Activated CD4-positive, alpha-beta memory T cell treated with anti-CD3 and anti-CD28 coated beads for 36 hours (primary cell): Measurements from ENCODE around the gene OR2A2. TPM values are rescaled to one million over a fixed set of nuclear protein-coding genes. Genes with fewer than 3 reads are reported as not detected.
"Not testable (repeated sequence)": the region's sequence is repeated elsewhere in the genome, so short reads cannot be mapped to it uniquely, and the experiment has no call there.

Experiments used
- CTCF ChIA-PET: fragments of 350-600 bp; sonication (Branson Sonifier 250); formaldehyde crosslinking; loops from one replicate; lab custom pipeline; 2021; ENCODE audit warnings: antibody characterized with exemption, inconsistent platforms; lab: Charles Lee
- POLR2A ChIA-PET: fragments of 350-600 bp; sonication (Branson Sonifier 250); formaldehyde crosslinking; loops from one replicate; lab custom pipeline; 2021; ENCODE audit warnings: antibody characterized with exemption; lab: Charles Lee
- DNase-seq: peaks from one replicate; pipeline ENCODE4 v3.0.0-alpha.2; 2020
- H3K27ac Mint-ChIP-seq: one replicate; pipeline ENCODE4 v1.8.0; 2021; ENCODE audit warnings: mixed read lengths
- H3K27me3 Mint-ChIP-seq: one replicate; pipeline ENCODE4 v1.8.0; 2021; ENCODE audit warnings: mixed read lengths
- H3K36me3 Mint-ChIP-seq: one replicate; pipeline ENCODE4 v1.8.0; 2021; ENCODE audit warnings: mixed read lengths
- H3K4me1 Mint-ChIP-seq: one replicate; pipeline ENCODE4 v1.8.0; 2021; ENCODE audit warnings: low read depth, mixed read lengths
- H3K4me3 Mint-ChIP-seq: one replicate; pipeline ENCODE4 v1.8.0; 2021; ENCODE audit warnings: mild to moderate bottlenecking, mixed read lengths
- H3K9me3 Mint-ChIP-seq: one replicate; pipeline ENCODE4 v1.8.0; 2021; ENCODE audit warnings: mixed read lengths
- intact Hi-C: fragments of 100-400 bp; cut with micrococcal nuclease; formaldehyde crosslinking; loops from one replicate; pipeline ENCODE4 v1.15.1; 2023
- total RNA-seq, 2 experiments: library from RNA; stranded (reverse); gene quantifications; one replicate each; pipeline ENCODE4 v1.2.3, GENCODE V29; 2021

The OR2A2 gene
- total RNA-seq, 2 experiments from 2014 or later = not detected

GRCh38 chr7:144110272-144110671, 889 bp downstream of the OR2A2 start:
- H3K4me3 Mint-ChIP-seq = no peak overlapping the region
- H3K36me3 Mint-ChIP-seq = no peaks in the 10 kb centered on the region
- peaks cover 9% of the 10 kb centered on the region for H3K27me3 Mint-ChIP-seq
- no peak overlapping the region for H3K27ac Mint-ChIP-seq
- no peaks in the 10 kb centered on the region for H3K9me3 Mint-ChIP-seq
- H3K4me1 Mint-ChIP-seq = no peaks in the 10 kb centered on the region
- POLR2A ChIA-PET = no interaction called here
- CTCF ChIA-PET = no interaction called here
- intact Hi-C loops = no loop called here
- no peak for DNase-seq

DNA sequence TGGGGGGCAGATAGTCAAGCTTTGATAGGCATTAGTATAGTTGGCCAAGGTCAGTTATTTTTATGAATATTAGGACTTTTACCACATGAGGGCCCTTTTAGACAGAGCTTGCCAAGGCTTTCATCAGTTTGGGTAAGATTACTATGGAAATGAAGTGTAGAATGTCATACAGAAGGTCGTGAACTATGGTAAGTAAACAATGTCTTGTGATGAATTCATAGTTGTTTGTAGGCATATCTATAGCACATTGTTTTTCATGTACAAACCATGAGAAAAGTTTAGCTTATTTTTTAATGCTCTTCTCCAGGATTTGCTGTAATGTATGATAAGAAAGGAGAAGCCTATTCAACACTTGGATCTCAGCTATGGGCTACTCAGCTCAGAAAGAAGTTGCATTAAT, 4.3 kb downstream of the OR2A2 start:
- Mint-ChIP-seq H3K27ac (no peak overlapping the region), H3K27me3 (peaks cover 9% of the 10 kb centered on the region), H3K9me3 (no peaks in the 10 kb centered on the region), H3K36me3 (no peaks in the 10 kb centered on the region), H3K4me1 (no peaks in the 10 kb centered on the region), H3K4me3 (no peak overlapping the region)
- DNase-seq = no peak
- ChIA-PET POLR2A (no interaction called here), CTCF (interaction anchor here (0.5 to 1.9 kb wide), 2 partner anchors 14 to 1798 kb away, joined by 3 to 8 read pairs; no protein-coding TSS in a partner anchor)
- intact Hi-C loops = loop anchor here (1.0 kb wide), 1 partner anchor 200 kb away; no protein-coding TSS in a partner anchor

DNA sequence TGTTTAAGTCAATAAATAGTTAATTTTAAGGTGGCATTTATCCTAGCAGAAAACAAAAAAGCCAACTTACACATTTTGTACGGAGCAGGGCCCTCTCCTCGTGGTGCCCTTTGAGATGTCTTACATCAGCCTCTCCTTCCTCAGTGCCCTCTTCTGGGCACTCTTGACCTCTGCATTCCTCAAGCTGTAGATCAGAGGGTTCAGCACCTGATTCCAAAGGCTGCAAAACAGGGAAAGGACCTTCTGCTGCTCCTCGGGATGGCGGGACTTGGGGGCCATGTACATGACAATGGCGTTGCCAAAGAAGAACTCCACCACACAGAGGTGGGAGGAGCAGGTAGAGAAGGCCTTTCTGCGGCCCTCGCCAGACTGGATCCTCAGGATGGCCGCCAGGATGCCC, 9.0 kb downstream of the OR2A2 start:
- ChIA-PET POLR2A (no interaction called here), CTCF (no interaction called here)
- intact Hi-C loops = no loop called here
- Mint-ChIP-seq H3K27ac (no peak overlapping the region), H3K4me1 (no peaks in the 10 kb centered on the region), H3K27me3 (no peaks in the 10 kb centered on the region), H3K36me3 (no peaks in the 10 kb centered on the region), H3K4me3 (no peak overlapping the region), H3K9me3 (no peaks in the 10 kb centered on the region)
- DNase-seq = no peak

- H3K27me3 Mint-ChIP-seq = no peaks in the 10 kb centered on the region
- no peak within 1 kb of the TSS for H3K4me3 Mint-ChIP-seq
- no peaks in the 10 kb centered on the region for H3K9me3 Mint-ChIP-seq
- CTCF ChIA-PET = no interaction called here
- intact Hi-C loops = no loop called here
- no peak for DNase-seq
- H3K4me1 Mint-ChIP-seq = no peaks in the 10 kb centered on the region
- POLR2A ChIA-PET = no interaction called here
- no peaks in the 10 kb centered on the region for H3K36me3 Mint-ChIP-seq
- no peak within 1 kb of the TSS for H3K27ac Mint-ChIP-seq
Observed at GRCh38 chr7:144122876-144123275, 13.5 kb downstream of the OR2A2 start, which contains the start of gene OR2A14. TSS of gene OR2A14 (plus strand) at chr7:144123176. CDS start at chr7:144129113, 5,937 bp downstream.

GRCh38 chr7:144127714-144128334, 18.4 kb downstream of the OR2A2 start:
- intact Hi-C loops = loop anchor here (1.0 kb wide), 1 partner anchor 227 kb away; no protein-coding TSS in a partner anchor
- no peaks in the 10 kb centered on the region for H3K9me3 Mint-ChIP-seq
- no peak overlapping the region for H3K4me3 Mint-ChIP-seq
- peaks cover 3% of the 10 kb centered on the region for H3K27me3 Mint-ChIP-seq
- H3K36me3 Mint-ChIP-seq = no peaks in the 10 kb centered on the region
- H3K4me1 Mint-ChIP-seq = no peaks in the 10 kb centered on the region
- H3K27ac Mint-ChIP-seq = no peak overlapping the region
- ChIA-PET POLR2A (interaction anchor here (0.7 kb wide), 1 partner anchor 227 kb away, joined by 3 read pairs; the partner anchor contains the start of gene TCAF1), CTCF (interaction anchor here (0.6 to 2.3 kb wide), 30 partner anchors 8 to 828 kb away, joined by 3 to 26 read pairs (median 4); partner anchors contain the start of genes OR2A2 and TCAF1)
- DNase-seq = peak; percentile 92

DNA sequence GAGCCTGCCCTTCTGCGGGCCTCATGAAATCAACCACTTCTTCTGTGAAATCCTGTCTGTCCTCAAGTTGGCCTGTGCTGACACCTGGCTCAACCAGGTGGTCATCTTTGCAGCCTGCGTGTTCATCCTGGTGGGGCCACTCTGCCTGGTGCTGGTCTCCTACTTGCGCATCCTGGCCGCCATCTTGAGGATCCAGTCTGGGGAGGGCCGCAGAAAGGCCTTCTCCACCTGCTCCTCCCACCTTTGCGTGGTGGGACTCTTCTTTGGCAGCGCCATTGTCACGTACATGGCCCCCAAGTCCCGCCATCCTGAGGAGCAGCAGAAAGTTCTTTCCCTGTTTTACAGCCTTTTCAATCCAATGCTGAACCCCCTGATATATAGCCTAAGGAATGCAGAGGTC, 20.2 kb downstream of the OR2A2 start:
- DNase-seq, intact Hi-C loops, H3K36me3 Mint-ChIP-seq: not testable (repeated sequence)

DNA sequence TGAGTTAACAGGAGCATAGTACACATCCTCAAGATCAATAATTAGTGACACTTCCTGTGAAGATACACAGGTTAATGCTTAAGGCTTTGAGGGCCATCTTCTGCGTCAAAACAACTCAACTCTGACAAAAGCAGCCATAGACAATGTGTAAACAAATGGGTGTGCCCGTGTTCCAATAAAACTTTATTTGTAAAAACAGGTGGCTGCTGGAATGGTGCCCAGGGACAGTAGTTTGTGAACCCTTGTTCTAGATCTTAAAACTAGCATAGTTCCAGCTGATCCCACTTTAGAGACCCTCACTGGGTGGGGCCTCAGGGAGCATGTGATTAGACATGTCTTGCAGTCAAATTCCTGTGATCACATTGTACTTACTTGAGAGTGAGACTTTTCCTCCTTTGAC, 21.3 kb downstream of the OR2A2 start:
- intact Hi-C loops = no loop called here
- H3K27me3 Mint-ChIP-seq = peaks cover 3% of the 10 kb centered on the region
- DNase-seq = no peak
- H3K9me3 Mint-ChIP-seq = no peaks in the 10 kb centered on the region
- no peaks in the 10 kb centered on the region for H3K36me3 Mint-ChIP-seq
- CTCF ChIA-PET = no interaction called here
- no peaks in the 10 kb centered on the region for H3K4me1 Mint-ChIP-seq
- POLR2A ChIA-PET = no interaction called here
- H3K27ac Mint-ChIP-seq = no peak overlapping the region
- no peak overlapping the region for H3K4me3 Mint-ChIP-seq

More for the DNA sequence above, 20.2 kb downstream of the OR2A2 start:
- POLR2A ChIA-PET, H3K4me1 Mint-ChIP-seq, H3K9me3 Mint-ChIP-seq, H3K4me3 Mint-ChIP-seq, H3K27me3 Mint-ChIP-seq, H3K27ac Mint-ChIP-seq: not testable (repeated sequence)
- CTCF ChIA-PET = interaction anchor here (2.3 kb wide), 1 partner anchor 13 kb away, joined by 17 read pairs; no protein-coding TSS in a partner anchor

GRCh38 chr7:144132262-144132661, 22.9 kb downstream of the OR2A2 start:
- peaks cover 3% of the 10 kb centered on the region for H3K27me3 Mint-ChIP-seq
- no peak overlapping the region for H3K4me3 Mint-ChIP-seq
- H3K4me1 Mint-ChIP-seq = no peaks in the 10 kb centered on the region
- no peak overlapping the region for H3K27ac Mint-ChIP-seq
- intact Hi-C loops = no loop called here
- ChIA-PET CTCF (no interaction called here), POLR2A (no interaction called here)
- H3K36me3 Mint-ChIP-seq = no peaks in the 10 kb centered on the region
- H3K9me3 Mint-ChIP-seq = no peaks in the 10 kb centered on the region
- DNase-seq = no peak

- CTCF ChIA-PET = no interaction called here
- H3K36me3 Mint-ChIP-seq = no peaks in the 10 kb centered on the region
- DNase-seq = no peak
- intact Hi-C loops = no loop called here
- H3K4me1 Mint-ChIP-seq = no peaks in the 10 kb centered on the region
- H3K9me3 Mint-ChIP-seq = no peaks in the 10 kb centered on the region
- peaks cover 4% of the 10 kb centered on the region for H3K27me3 Mint-ChIP-seq
- H3K4me3 Mint-ChIP-seq = no peak overlapping the region
- no peak overlapping the region for H3K27ac Mint-ChIP-seq
- POLR2A ChIA-PET = no interaction called here
Observed at GRCh38 chr7:144133307-144133706, 23.9 kb downstream of the OR2A2 start.

DNA sequence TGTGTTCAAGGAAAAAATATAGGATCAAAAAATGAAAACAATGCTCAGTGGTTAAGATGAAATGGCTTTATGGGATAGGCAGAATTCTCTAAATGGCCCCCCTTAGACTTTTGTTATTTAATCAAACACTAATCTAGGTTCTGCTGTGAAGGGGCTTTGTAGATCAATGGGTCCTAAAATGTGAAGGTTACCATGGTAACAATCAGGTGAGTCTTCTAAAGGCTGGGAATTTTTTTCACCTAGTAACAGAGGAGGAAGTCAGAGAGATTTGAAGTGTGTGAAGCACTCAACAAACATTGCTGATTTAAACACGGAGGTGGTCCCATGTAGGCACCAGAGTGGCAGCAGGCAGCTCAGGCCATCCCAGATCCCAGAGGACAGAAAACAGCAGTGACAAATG, 24.7 kb downstream of the OR2A2 start:
- no peak overlapping the region for H3K4me3 Mint-ChIP-seq
- POLR2A ChIA-PET = no interaction called here
- no peak for DNase-seq

GRCh38 chr7:144137501-144137900, 28.1 kb downstream of the OR2A2 start:
- Mint-ChIP-seq H3K4me3 (no peak overlapping the region), H3K36me3 (no peaks in the 10 kb centered on the region), H3K4me1 (no peaks in the 10 kb centered on the region), H3K9me3 (no peaks in the 10 kb centered on the region), H3K27me3 (peaks cover 1% of the 10 kb centered on the region), H3K27ac (no peak overlapping the region)
- ChIA-PET POLR2A (no interaction called here), CTCF (no interaction called here)
- intact Hi-C loops = no loop called here
- DNase-seq = no peak

More for the DNA sequence above, 24.7 kb downstream of the OR2A2 start:
- no peaks in the 10 kb centered on the region for H3K36me3 Mint-ChIP-seq
- peaks cover 4% of the 10 kb centered on the region for H3K27me3 Mint-ChIP-seq
- H3K4me1 Mint-ChIP-seq = no peaks in the 10 kb centered on the region
- CTCF ChIA-PET = no interaction called here
- H3K9me3 Mint-ChIP-seq = no peaks in the 10 kb centered on the region
- intact Hi-C loops = no loop called here
- H3K27ac Mint-ChIP-seq = no peak overlapping the region

- ChIA-PET CTCF (interaction anchor here (1.5 kb wide), 1 partner anchor 14 kb away, joined by 6 read pairs; no protein-coding TSS in a partner anchor), POLR2A (no interaction called here)
- intact Hi-C loops = no loop called here
- H3K36me3 Mint-ChIP-seq = no peaks in the 10 kb centered on the region
- H3K27me3 Mint-ChIP-seq = peaks cover 1% of the 10 kb centered on the region
- peaks cover 2% of the 10 kb centered on the region for H3K9me3 Mint-ChIP-seq
- H3K4me1 Mint-ChIP-seq = no peaks in the 10 kb centered on the region
- H3K27ac Mint-ChIP-seq = no peak overlapping the region
- no peak for DNase-seq
- H3K4me3 Mint-ChIP-seq = no peak overlapping the region
Observed at GRCh38 chr7:144142187-144142586, 32.8 kb downstream of the OR2A2 start.

- Mint-ChIP-seq H3K9me3 (peaks cover 21% of the 10 kb centered on the region), H3K4me1 (no peaks in the 10 kb centered on the region), H3K27ac (no peak overlapping the region), H3K36me3 (peaks cover 6% of the 10 kb centered on the region), H3K27me3 (peaks cover 1% of the 10 kb centered on the region), H3K4me3 (no peak overlapping the region)
- no peak for DNase-seq
- intact Hi-C loops = no loop called here
- ChIA-PET POLR2A (no interaction called here), CTCF (no interaction called here)
Observed at GRCh38 chr7:144144426-144144825, 35.0 kb downstream of the OR2A2 start.
